Stimulated activated effector memory CD8-positive, alpha-beta T cell treated with anti-CD3 and anti-CD28 coated beads, Interleukin-12 subunit alpha, Interleukin-12 subunit beta, amount 100 ng/mL, for 72 hours (primary cell): ENCODE measurements around the gene DHRS2.

Source experiments
- ATAC-seq: fragments of 150-1000 bp; cut with Tn5 transposase; 2 replicates; pipeline ENCODE4 v1.10.0; 2021
- DNase-seq, 2 donors: peaks; one replicate each; pipeline ENCODE4 v3.0.0; 2021 to 2022; ENCODE audit warnings: low spot score in 2 of 2
- H3K27ac Mint-ChIP-seq: one replicate; pipeline ENCODE4 v1.8.0; 2022; ENCODE audit warnings: mild to moderate bottlenecking, mixed read lengths
- H3K36me3 Mint-ChIP-seq: one replicate; pipeline ENCODE4 v1.8.0; 2022; ENCODE audit warnings: mild to moderate bottlenecking, mixed read lengths
- H3K4me1 Mint-ChIP-seq: one replicate; pipeline ENCODE4 v1.8.0; 2022; ENCODE audit warnings: mixed read lengths
- H3K4me3 Mint-ChIP-seq: one replicate; pipeline ENCODE4 v1.8.0; 2022; ENCODE audit warnings: mild to moderate bottlenecking, mixed read lengths
- H3K9me3 Mint-ChIP-seq: one replicate; pipeline ENCODE4 v1.8.0; 2022; ENCODE audit warnings: mixed read lengths

Gene DHRS2

GRCh38 chr14:23645812-23646647 lies 9.9 kb downstream of the DHRS2 start:
- DNase-seq (peak in 1 of 2 donors; percentile 65), ATAC-seq (peak; percentile 95)
- Mint-ChIP-seq H3K9me3 (no peaks in the 10 kb centered on the region), H3K27ac (peak overlapping the region; percentile 83), H3K4me1 (peaks cover 51% of the 10 kb centered on the region), H3K4me3 (peak overlapping the region; percentile 12), H3K36me3 (peaks cover 8% of the 10 kb centered on the region)

- H3K36me3 Mint-ChIP-seq, result peaks cover 8% of the 10 kb centered on the region
- no peak for DNase-seq
- H3K4me1 Mint-ChIP-seq, result peaks cover 51% of the 10 kb centered on the region
- peak overlapping the region; percentile 83 for H3K27ac Mint-ChIP-seq
- peak overlapping the region; percentile 46 for H3K4me3 Mint-ChIP-seq
- H3K9me3 Mint-ChIP-seq, result no peaks in the 10 kb centered on the region
- ATAC-seq, result peak; percentile 68
Observed at GRCh38 chr14:23646648-23647549, 10.7 kb downstream of the DHRS2 start.

DNA sequence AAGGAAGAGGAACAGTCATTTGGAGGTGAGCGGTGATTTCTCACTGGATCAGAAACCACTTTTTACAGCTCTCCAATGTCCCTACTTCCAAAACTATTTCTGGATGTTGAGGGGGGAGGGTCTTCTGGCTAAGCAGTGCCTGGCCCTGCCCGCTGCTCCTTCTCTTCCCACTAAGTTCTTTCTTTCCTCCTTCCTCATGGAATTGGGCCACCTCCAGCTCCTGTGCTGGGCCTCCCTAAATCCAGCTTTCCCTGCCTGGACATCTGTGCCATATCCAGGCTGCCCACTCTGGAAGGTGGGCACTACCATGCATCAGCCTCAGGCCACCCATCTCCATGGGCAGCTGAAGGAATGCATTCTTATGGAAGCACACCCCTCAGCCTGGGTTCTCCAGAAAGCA lies 11.5 kb downstream of the DHRS2 start:
- no peaks in the 10 kb centered on the region for H3K9me3 Mint-ChIP-seq
- H3K36me3 Mint-ChIP-seq, result peaks cover 8% of the 10 kb centered on the region
- H3K4me3 Mint-ChIP-seq, result peak overlapping the region; percentile 46
- peak overlapping the region; percentile 83 for H3K27ac Mint-ChIP-seq
- ATAC-seq, result no peak
- H3K4me1 Mint-ChIP-seq, result peaks cover 51% of the 10 kb centered on the region
- DNase-seq, result no peak

DNA sequence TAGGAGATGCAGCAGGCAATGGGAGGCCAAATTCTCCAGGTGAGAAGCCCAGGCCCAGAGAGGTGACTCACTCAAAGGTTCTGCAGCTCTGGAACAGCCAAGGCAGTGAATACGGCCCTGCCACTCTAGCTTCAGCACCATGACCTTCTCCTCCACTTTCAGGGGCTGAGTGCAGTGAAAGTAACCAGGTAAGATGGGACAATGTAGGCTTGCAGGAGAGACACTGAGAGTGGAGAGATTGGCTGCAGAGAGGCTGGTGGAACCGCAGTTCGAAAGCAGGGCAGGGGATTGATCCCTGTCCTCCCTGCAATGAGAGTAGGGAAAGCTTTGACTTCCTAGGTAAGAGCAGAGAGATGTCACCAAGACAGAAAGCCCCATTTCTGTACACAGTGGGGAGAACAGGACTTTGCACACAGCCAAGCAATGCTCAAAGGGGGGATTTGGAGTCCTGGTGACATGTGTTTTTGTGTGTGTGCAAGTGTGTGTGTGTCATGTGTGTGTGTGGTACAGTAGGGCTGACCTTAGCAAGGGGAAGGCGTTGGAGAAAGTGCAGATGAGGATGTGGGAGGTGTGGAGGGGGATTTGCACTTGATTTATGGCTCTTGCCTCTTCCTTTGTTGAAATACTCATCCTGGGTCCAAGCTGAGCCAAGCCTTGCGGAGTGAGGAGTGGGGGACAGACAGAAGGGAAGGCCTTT lies 12.7 kb downstream of the DHRS2 start:
- Mint-ChIP-seq H3K4me1 (peaks cover 51% of the 10 kb centered on the region), H3K27ac (peak overlapping the region; percentile 24), H3K9me3 (no peaks in the 10 kb centered on the region), H3K4me3 (no peak overlapping the region), H3K36me3 (peaks cover 8% of the 10 kb centered on the region)
- DNase-seq (no peak), ATAC-seq (no peak)

GRCh38 chr14:23650506-23650905 lies 14.3 kb downstream of the DHRS2 start:
- H3K4me3 Mint-ChIP-seq, result no peak overlapping the region
- ATAC-seq (no peak), DNase-seq (no peak)
- peaks cover 4% of the 10 kb centered on the region for H3K9me3 Mint-ChIP-seq
- peaks cover 8% of the 10 kb centered on the region for H3K36me3 Mint-ChIP-seq
- no peak overlapping the region for H3K27ac Mint-ChIP-seq
- H3K4me1 Mint-ChIP-seq, result peaks cover 49% of the 10 kb centered on the region

- H3K4me1 Mint-ChIP-seq, result peaks cover 23% of the 10 kb centered on the region
- H3K36me3 Mint-ChIP-seq, result no peaks in the 10 kb centered on the region
- no peak overlapping the region for H3K4me3 Mint-ChIP-seq
- H3K9me3 Mint-ChIP-seq, result peaks cover 4% of the 10 kb centered on the region
- no peak for ATAC-seq
- no peak for DNase-seq
- peak overlapping the region; percentile 23 for H3K27ac Mint-ChIP-seq
Observed at GRCh38 chr14:23653051-23653450, 16.9 kb downstream of the DHRS2 start.

- H3K4me1 Mint-ChIP-seq, result peaks cover 12% of the 10 kb centered on the region
- H3K9me3 Mint-ChIP-seq, result peaks cover 4% of the 10 kb centered on the region
- H3K4me3 Mint-ChIP-seq, result no peak overlapping the region
- H3K27ac Mint-ChIP-seq, result peak overlapping the region; percentile 11
- no peaks in the 10 kb centered on the region for H3K36me3 Mint-ChIP-seq
- DNase-seq (no peak), ATAC-seq (no peak)
Observed at GRCh38 chr14:23654231-23654630, 18.1 kb downstream of the DHRS2 start.

DNA sequence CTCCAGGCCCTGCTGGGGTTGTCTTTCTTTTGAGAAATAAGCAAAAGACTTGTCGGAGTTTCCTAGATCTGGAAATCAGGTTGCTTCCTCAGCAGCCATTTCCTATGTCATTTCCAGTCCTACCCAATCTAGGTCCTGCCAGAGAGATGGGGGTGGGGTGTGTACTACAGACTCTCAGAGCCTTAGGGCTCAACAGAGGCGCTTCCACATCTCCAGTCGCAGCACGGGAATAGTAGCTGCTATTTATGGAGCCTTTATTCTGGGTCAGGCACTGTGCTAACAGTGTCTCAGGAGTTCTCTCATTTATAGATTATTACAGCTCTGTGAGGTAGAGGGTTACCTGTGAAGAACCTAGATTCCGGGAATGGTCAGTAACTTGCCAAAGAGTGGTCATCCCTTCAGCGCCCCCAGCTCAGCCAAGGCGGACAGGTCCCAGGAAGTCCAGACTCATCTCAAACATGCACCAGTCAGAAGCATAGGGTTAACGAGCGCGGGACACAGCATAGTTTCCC lies 21.9 kb downstream of the DHRS2 start:
- no peak for ATAC-seq
- peaks cover 24% of the 10 kb centered on the region for H3K4me1 Mint-ChIP-seq
- no peak for DNase-seq
- no peaks in the 10 kb centered on the region for H3K36me3 Mint-ChIP-seq
- no peak overlapping the region for H3K27ac Mint-ChIP-seq
- H3K9me3 Mint-ChIP-seq, result peaks cover 4% of the 10 kb centered on the region
- H3K4me3 Mint-ChIP-seq, result no peak overlapping the region

- H3K4me3 Mint-ChIP-seq, result peak overlapping the region; percentile 3
- peak overlapping the region; percentile 63 for H3K27ac Mint-ChIP-seq
- H3K36me3 Mint-ChIP-seq, result no peaks in the 10 kb centered on the region
- H3K9me3 Mint-ChIP-seq, result no peaks in the 10 kb centered on the region
- peak; percentile 15 to 74 for DNase-seq
- peaks cover 19% of the 10 kb centered on the region for H3K4me1 Mint-ChIP-seq
- ATAC-seq, result peak; percentile 99
Observed at GRCh38 chr14:23660290-23661226, 24.4 kb downstream of the DHRS2 start.

DNA sequence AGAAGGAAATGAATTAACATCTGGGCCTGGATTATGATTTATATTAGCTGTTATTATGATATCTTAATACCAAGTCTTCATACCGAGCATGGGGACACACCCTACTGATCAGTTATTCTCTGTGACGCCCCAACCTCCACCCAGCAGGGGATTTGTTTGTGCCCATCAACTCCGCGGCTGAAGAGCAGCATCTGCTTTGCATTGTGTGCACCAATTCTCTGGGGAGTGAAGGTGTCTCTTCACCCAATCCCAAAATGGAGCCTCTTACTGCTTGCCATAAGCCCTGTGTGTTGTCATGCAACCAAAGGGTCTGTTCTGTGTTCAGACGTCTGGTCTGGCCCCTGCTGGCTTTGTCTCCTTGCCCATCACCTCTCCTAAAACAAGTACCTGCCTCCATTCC lies 25.4 kb downstream of the DHRS2 start:
- ATAC-seq, result no peak
- Mint-ChIP-seq H3K27ac (no peak overlapping the region), H3K4me1 (peaks cover 19% of the 10 kb centered on the region), H3K36me3 (no peaks in the 10 kb centered on the region), H3K4me3 (no peak overlapping the region), H3K9me3 (no peaks in the 10 kb centered on the region)
- DNase-seq, result no peak

DNA sequence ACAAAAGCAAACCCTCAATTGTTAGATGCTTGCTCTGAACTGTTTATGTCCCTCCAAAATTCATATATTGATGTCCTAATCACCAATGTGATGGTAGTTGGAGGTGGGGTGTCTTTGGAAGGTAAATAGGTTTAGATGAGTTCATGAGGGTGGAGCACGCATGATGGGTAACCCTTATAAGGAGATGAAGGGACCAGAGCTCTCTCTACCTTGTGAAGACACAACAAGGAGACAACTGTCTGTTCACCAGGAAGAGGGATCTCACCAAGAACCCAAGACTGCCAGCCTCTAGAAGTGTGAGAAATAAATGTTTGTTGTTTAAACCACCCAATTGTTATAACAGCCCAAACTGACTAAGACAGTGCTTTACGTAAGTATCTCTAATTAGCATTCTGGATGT lies 27.0 kb downstream of the DHRS2 start:
- H3K9me3 Mint-ChIP-seq, result no peaks in the 10 kb centered on the region
- DNase-seq, result no peak
- H3K4me1 Mint-ChIP-seq, result peaks cover 19% of the 10 kb centered on the region
- no peak for ATAC-seq
- H3K27ac Mint-ChIP-seq, result peak overlapping the region; percentile 7
- no peak overlapping the region for H3K4me3 Mint-ChIP-seq
- no peaks in the 10 kb centered on the region for H3K36me3 Mint-ChIP-seq

DNA sequence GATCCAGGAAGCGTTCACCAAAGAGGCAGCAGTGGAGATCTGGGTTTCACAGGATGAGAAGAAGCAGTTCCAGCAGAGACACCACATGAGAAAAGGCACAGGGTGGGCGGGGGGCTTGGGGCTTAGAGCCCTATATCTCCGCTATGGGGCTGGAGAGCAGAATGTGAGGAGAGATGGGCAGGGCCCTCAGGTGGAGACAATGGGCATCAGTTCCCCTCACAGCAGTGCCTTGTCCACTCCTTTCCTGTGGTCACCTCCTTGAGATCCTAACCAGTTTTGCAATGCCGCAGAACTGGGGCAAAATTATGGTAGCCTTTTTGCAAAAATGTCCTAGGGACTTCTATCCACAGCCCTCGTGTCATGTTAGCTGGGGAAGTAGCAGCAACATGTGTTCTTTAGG lies 27.5 kb downstream of the DHRS2 start:
- no peak for ATAC-seq

GRCh38 chr14:23664207-23664885 lies 28.2 kb downstream of the DHRS2 start:
- ATAC-seq (no peak), DNase-seq (no peak)
- Mint-ChIP-seq H3K36me3 (no peaks in the 10 kb centered on the region), H3K4me1 (peaks cover 19% of the 10 kb centered on the region), H3K9me3 (no peaks in the 10 kb centered on the region), H3K27ac (no peak overlapping the region), H3K4me3 (no peak overlapping the region)

More for the DNA sequence above, 27.5 kb downstream of the DHRS2 start:
- no peaks in the 10 kb centered on the region for H3K36me3 Mint-ChIP-seq
- H3K4me3 Mint-ChIP-seq, result no peak overlapping the region
- DNase-seq, result no peak
- no peaks in the 10 kb centered on the region for H3K9me3 Mint-ChIP-seq
- H3K27ac Mint-ChIP-seq, result no peak overlapping the region
- H3K4me1 Mint-ChIP-seq, result peaks cover 19% of the 10 kb centered on the region
